Adrenal gland (tissue), 12 donors: ENCODE measurements around the gene SAMD1. TPM values are rescaled to one million over a fixed set of nuclear protein-coding genes. Genes with fewer than 3 reads are reported as not detected.
"Not testable (repeated sequence)": the region's sequence is repeated elsewhere in the genome, so short reads cannot be mapped to it uniquely, and the experiment has no call there.

Experiments used
- DNase-seq, 7 donors: peaks; one replicate each; pipeline ENCODE4 v3.0.0-alpha.2; 2019 to 2020
- H3K27ac ChIP-seq, 5 donors: fragments of 200-600 bp; sonication (generic) in 4 of 5; 1 replicate in 3 of 5; 2 replicates in 2 of 5; pipeline versions ENCODE4 v1.5.1 to v1.8.0; 2016 to 2020; ENCODE audit warnings: mild to moderate bottlenecking in 1 of 5
- H3K27me3 ChIP-seq: fragments of 200-600 bp; 2 replicates; pipeline ENCODE4 v1.8.0; 2021
- H3K36me3 ChIP-seq, 2 donors: fragments of 200-600 bp; replicated peaks in 1 of 2; 1 replicate in 1 of 2; 2 replicates in 1 of 2; pipeline versions ENCODE4 v1.5.1 to v1.8.0; 2018 to 2022
- H3K4me1 ChIP-seq, 2 donors: fragments of 200-600 bp; replicated peaks in 1 of 2; 1 replicate in 1 of 2; 2 replicates in 1 of 2; pipeline versions ENCODE4 v1.5.1 to v1.8.0; 2018 to 2021
- H3K4me3 ChIP-seq, 4 donors: fragments of 200-600 bp; sonication (generic) in 3 of 4; one replicate each; pipeline ENCODE4 v1.5.1; 2016 to 2018
- H3K9me3 ChIP-seq, 3 donors: fragments of 200-600 bp; sonication (generic) in 1 of 3; replicated peaks in 1 of 3; 1 replicate in 2 of 3; 2 replicates in 1 of 3; pipeline versions ENCODE4 v1.5.1 to v1.8.0; 2016 to 2021
- POLR2A ChIP-seq, 2 donors: fragments of 450-650 bp; IDR thresholded peaks; one replicate each; pipeline ENCODE4 v1.6.1; 2017; ENCODE audit warnings: antibody characterized with exemption in 2 of 2, mild to moderate bottlenecking in 2 of 2, moderate library complexity in 1 of 2
- WGBS, 4 donors: extraction: QIAGEN DNeasy Blood & Tissue Kit in 2 of 4; methylation state at CpG; one replicate each; pipeline versions ENCODE4 v1.1.5 to v1.1.7; 2013 to 2017; 5-methylcytosine and 5-hydroxymethylcytosine counted together
- intact Hi-C, 2 donors: fragments of 100-400 bp; cut with DNase I; formaldehyde crosslinking; loops; one replicate each; pipeline versions ENCODE4 v1.14.1 to v1.15.0; 2022 to 2023
- polyA plus RNA-seq, 3 donors: library from polyadenylated mRNA; stranded (reverse); fragments of 200-250 nt in 2 of 3; fragments of 350-450 nt in 1 of 3; fragmentation: Illumina TruSeq in 1 of 3; extraction: RNeasy Lipid Tissue Mini Kit (QIAGEN cat#74804) in 1 of 3; gene quantifications; one replicate each; pipeline ENCODE4 v1.2.3, GENCODE V29; 2013 to 2014
- total RNA-seq, 9 donors: library from RNA; depleted of rRNA in 4 of 9; stranded (reverse); fragments of >200 nt in 4 of 9; fragments of 120-200 nt in 1 of 9; fragmentation: NEBNext Ultra II Directional in 1 of 9; extraction: Animal tissue kit (Norgen Biotek cat#: 25700) in 1 of 9; gene quantifications; one replicate each; pipeline versions ENCODE4 v1.1.0 to v1.2.4, GENCODE V29; 2013 to 2023
- TF ChIP-seq, protein P1 (sequence below), 6 experiments: fragments of 450-650 bp in 4 of 6; fragments of 200-600 bp in 2 of 6; sonication (generic) in 1 of 6; IDR thresholded peaks; 1 replicate in 5 of 6; 2 replicates in 1 of 6; pipeline versions ENCODE4 v1.5.1 to v1.8.0; 2016 to 2021; ENCODE audit warnings: antibody characterized with exemption in 6 of 6, mild to moderate bottlenecking in 2 of 6, moderate library complexity in 1 of 6
- donor health status: healthy with polysubstance abuse.
- donor health status: Bipolar disorder and iron deficiency.
- donor health status: DM: yes; HTN: yes; CAD: no.
- donor health status: DM: no; HTN: no; CAD: no.
- donor health status: DM: no; HTN: no; CAD: no.
- donor health status: DM: yes; HTN: yes; CAD: no.

Gene SAMD1
- total and polyA plus RNA-seq, 12 donors, result 10.0 to 41.9 (median 27.1) TPM

DNA sequence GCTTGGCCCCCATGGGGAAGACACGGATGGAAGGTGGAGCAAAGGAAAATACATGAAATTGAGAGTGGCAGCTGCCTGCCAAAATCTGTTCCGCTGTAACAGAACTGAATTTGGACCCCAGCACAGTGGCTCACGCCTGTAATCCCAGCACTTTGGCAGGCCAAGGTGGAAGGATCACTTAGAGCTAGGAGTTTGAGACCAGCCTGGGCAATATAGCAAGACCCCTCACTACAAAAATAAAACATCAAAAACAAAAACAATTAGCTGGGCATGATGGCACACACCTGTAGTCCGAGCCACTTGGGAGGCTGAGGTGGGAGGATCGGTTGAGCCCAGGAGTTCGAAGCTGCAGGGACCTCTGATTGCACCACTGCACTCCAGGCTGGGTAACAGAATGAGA is 38.1 kb downstream of the SAMD1 start:
- DNase-seq, result no peak
- Histone ChIP-seq H3K36me3 (no peaks in the 10 kb centered on the region), H3K9me3 (no peaks in the 10 kb centered on the region), H3K4me1 (no peaks in the 10 kb centered on the region), H3K27me3 (no peaks in the 10 kb centered on the region), H3K27ac (no peak overlapping the region), H3K4me3 (no peak overlapping the region)
- intact Hi-C loops, result loop anchor here (10.0 kb wide), 2 partner anchors 168 to 458 kb away; no protein-coding TSS in a partner anchor
- WGBS, 4 donors, result 81 to 84% (median 84%) methylated on average over 6 of the region's 6 CpGs
- TF ChIP-seq, protein P1, sequence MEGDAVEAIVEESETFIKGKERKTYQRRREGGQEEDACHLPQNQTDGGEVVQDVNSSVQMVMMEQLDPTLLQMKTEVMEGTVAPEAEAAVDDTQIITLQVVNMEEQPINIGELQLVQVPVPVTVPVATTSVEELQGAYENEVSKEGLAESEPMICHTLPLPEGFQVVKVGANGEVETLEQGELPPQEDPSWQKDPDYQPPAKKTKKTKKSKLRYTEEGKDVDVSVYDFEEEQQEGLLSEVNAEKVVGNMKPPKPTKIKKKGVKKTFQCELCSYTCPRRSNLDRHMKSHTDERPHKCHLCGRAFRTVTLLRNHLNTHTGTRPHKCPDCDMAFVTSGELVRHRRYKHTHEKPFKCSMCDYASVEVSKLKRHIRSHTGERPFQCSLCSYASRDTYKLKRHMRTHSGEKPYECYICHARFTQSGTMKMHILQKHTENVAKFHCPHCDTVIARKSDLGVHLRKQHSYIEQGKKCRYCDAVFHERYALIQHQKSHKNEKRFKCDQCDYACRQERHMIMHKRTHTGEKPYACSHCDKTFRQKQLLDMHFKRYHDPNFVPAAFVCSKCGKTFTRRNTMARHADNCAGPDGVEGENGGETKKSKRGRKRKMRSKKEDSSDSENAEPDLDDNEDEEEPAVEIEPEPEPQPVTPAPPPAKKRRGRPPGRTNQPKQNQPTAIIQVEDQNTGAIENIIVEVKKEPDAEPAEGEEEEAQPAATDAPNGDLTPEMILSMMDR (IDR thresholded peaks at IDR 0.05), result no peak

DNA sequence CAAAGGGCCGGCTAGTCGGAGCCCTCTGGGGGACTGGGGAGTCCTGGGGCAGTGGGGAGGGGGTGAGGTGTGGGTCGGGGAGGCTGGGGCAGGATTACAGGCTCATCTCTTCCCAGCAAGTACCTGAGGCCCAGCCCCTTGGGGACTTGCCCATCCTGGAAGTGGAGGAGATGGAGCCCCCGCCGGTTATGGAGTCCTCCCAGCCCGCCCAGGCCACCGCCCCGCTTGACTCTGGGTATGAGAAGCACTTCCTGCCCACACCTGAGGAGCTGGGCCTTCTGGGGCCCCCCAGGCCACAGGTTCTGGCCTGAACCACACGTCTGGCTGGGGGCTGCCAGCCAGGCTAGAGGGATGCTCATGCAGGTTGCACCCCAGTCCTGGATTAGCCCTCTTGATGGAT is 38.6 kb downstream of the SAMD1 start:
- 72 to 87% (median 82%) methylated on average over 7 to 9 of the region's 9 CpGs; no CpG with 5 or more reads in 1 of the 4 donors for WGBS, 4 donors
- H3K4me1 ChIP-seq, result no peaks in the 10 kb centered on the region
- H3K36me3 ChIP-seq, result no peaks in the 10 kb centered on the region
- H3K27me3 ChIP-seq, result no peaks in the 10 kb centered on the region
- no peaks in the 10 kb centered on the region for H3K9me3 ChIP-seq
- no peak overlapping the region for H3K4me3 ChIP-seq
- intact Hi-C loops, result loop anchor here (10.0 kb wide), 2 partner anchors 167 to 457 kb away; no protein-coding TSS in a partner anchor
- no peak for DNase-seq
- TF ChIP-seq POLR2A (IDR thresholded peaks at IDR 0.05), result no peak
- TF ChIP-seq, protein P1 (IDR thresholded peaks at IDR 0.05), result no peak
- no peak overlapping the region for H3K27ac ChIP-seq

DNA sequence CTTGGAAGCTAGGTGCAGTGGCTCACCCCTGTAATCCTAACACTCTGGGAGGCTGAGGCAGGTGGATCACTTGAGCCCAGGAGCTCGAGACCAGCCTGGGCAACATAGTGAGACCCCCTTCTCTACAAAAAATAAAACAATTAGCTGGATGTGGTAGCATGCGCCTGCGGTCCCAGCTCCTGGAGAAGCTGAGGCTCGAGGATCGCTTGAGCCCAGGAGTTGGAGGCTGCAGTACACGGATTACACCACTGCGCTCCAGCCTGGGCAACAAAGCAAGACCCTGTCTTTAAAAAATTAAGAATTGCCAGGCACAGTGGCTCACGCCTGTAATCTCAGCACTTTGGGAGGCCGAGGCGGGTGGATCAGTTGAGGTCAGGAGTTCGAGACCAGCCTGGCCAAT is 39.6 kb downstream of the SAMD1 start:
- not testable (repeated sequence) for DNase-seq, H3K36me3 ChIP-seq, H3K27ac ChIP-seq, H3K27me3 ChIP-seq, H3K4me3 ChIP-seq, H3K9me3 ChIP-seq, H3K4me1 ChIP-seq
- intact Hi-C loops, result loop anchor here (10.0 kb wide), 2 partner anchors 166 to 456 kb away; no protein-coding TSS in a partner anchor
- 63 to 88% (median 87%) methylated on average over 4 to 11 of the region's 11 CpGs for WGBS, 4 donors

DNA sequence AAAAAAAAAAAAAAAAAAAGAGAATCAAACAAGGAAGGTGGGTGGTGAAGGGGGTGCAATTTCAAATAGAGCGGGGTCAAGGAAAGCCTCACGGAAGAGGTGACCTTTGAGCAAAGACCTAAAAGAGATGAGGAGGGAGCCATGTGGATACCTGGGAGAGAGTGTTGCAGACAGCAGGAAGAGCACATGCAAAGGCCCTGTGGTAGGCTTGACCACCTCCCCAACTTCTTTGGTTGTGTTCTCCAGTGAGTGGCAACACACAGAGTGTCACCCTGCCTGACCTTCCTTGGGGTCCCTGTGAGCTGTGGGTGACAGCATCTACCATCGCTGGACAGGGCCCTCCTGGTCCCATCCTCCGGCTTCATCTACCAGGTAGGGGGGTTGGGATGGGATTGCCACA is 40.0 kb downstream of the SAMD1 start:
- Histone ChIP-seq H3K27ac (no peak overlapping the region), H3K27me3 (no peaks in the 10 kb centered on the region), H3K9me3 (no peaks in the 10 kb centered on the region), H3K4me1 (no peaks in the 10 kb centered on the region), H3K4me3 (no peak overlapping the region), H3K36me3 (no peaks in the 10 kb centered on the region)
- intact Hi-C loops, result loop anchor here (10.0 kb wide), 2 partner anchors 166 to 456 kb away; no protein-coding TSS in a partner anchor
- 91 to 93% (median 92%) methylated on average over 3 to 4 of the region's 4 CpGs for WGBS, 4 donors
- TF ChIP-seq, protein P1 (IDR thresholded peaks at IDR 0.05), result no peak
- TF ChIP-seq POLR2A (IDR thresholded peaks at IDR 0.05), result no peak
- DNase-seq, result no peak

DNA sequence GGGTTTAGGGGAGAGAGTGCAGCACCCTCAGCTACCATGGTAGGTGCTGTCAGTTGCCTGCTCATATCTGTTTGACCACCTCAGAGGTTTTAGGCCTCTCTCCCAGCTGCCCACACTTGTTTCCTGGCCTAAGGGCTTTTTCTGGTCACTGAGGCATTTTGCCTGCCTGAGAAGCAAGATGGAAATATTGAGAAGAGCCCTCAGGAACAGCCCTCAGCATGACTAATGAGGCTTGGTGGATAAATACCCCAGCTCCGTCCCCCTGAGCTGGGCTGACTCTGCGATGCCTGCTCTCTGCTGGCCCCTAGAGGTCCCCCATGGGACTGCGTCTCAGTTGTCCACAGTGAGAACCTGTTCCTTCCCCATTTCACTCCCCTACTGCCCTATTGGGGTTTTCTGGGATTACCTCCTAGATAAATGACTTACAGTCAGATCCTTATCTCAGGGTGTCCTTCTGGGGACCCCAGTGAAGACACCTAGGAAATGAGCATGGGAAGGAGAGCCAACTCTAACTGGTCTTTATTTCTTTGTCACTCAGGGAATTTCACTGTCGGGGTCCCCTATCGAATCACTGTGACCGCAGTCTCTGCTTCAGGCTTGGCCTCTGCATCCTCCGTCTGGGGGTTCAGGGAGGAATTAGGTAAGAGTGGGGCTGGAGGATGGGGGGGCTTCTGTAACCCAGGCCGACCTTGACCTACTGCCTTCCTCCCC is 42.0 kb downstream of the SAMD1 start:
- intact Hi-C loops, result loop anchor here in 1 of 2 donors (10.0 kb wide), 1 partner anchor 164 kb away; no protein-coding TSS in a partner anchor
- Histone ChIP-seq H3K27ac (no peak overlapping the region), H3K27me3 (no peaks in the 10 kb centered on the region)

DNA sequence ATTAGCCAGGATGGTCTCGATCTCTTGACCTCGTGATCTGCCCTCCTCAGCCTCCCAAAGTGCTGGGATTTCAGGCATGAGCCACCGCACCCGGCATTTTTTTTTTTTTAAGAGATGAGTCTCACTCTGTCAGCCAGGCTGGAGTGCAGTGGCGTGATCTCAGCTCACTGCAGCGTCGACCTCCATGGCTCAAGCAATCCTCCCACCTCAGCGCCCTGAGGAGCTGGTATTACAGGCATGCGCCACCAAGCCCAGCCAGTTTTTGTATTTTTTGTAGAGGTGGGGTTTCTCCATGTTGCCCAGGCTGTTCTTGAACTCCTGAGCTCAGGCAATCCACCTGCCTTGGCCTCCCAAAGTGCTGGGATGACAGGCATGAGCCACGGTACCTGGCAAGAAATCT is 42.7 kb downstream of the SAMD1 start:
- not testable (repeated sequence) for DNase-seq, H3K9me3 ChIP-seq, H3K27ac ChIP-seq, H3K4me3 ChIP-seq, H3K36me3 ChIP-seq, H3K4me1 ChIP-seq, H3K27me3 ChIP-seq
- intact Hi-C loops, result loop anchor here in 1 of 2 donors (10.0 kb wide), 1 partner anchor 163 kb away; no protein-coding TSS in a partner anchor
- 95 to 99% (median 97%) methylated on average over 6 to 10 of the region's 10 CpGs for WGBS, 4 donors

More for the DNA sequence above, 42.0 kb downstream of the SAMD1 start:
- Histone ChIP-seq H3K4me3 (no peak overlapping the region), H3K36me3 (no peaks in the 10 kb centered on the region), H3K4me1 (no peaks in the 10 kb centered on the region), H3K9me3 (no peaks in the 10 kb centered on the region)
- 66 to 74% (median 69%) methylated on average over 7 to 8 of the region's 8 CpGs for WGBS, 4 donors
- peak; percentile 42 to 70 (median 52) for DNase-seq
- TF ChIP-seq, protein P1 (IDR thresholded peaks at IDR 0.05), result peak; percentile 43 to 79 (median 64)
- no peak for TF ChIP-seq POLR2A (IDR thresholded peaks at IDR 0.05)
